PC-9 (cell line): ENCODE data around the gene TLCD3A. TPM values are rescaled to one million over a fixed set of nuclear protein-coding genes. Genes with fewer than 3 reads are reported as not detected.
"Not testable (repeated sequence)": the region's sequence is repeated elsewhere in the genome, so short reads cannot be mapped to it uniquely, and the experiment has no call there.

Source experiments
- BruUV-seq: library from RNA; stranded (reverse); fragments of 400-500 nt; replicated peaks from 2 replicates; lab custom pipeline; 2021; lab: Mats Ljungman, UMichigan
- CTCF ChIA-PET: fragments of 300-600 bp; sonication (Branson Sonifier 250); formaldehyde crosslinking; loops from one replicate; lab custom pipeline; 2022; ENCODE audit warnings: antibody characterized with exemption; lab: Charles Lee
- POLR2A ChIA-PET: fragments of 300-600 bp; sonication (Branson Sonifier 250); formaldehyde crosslinking; loops from one replicate; lab custom pipeline; 2022; ENCODE audit warnings: antibody characterized with exemption; ENCODE audit not compliant: unreplicated experiment; lab: Charles Lee
- DNase-seq, 2 experiments: peaks; one replicate each; pipeline versions ENCODE4 v3.0.0 to v3.0.0-alpha.2; 2015 to 2022; ENCODE audit warnings: mixed read lengths in 1 of 2
- H2AFZ ChIP-seq: fragments of 200-600 bp; sonication (generic); 2 replicates; pipeline ENCODE4 v1.8.1; 2017; ENCODE audit warnings: antibody characterized with exemption
- H3F3A ChIP-seq: fragments of 200-600 bp; sonication (generic); 2 replicates; pipeline ENCODE4 v1.8.1; 2017; ENCODE audit warnings: antibody characterized with exemption, mild to moderate bottlenecking, low read depth; ENCODE audit not compliant: insufficient read depth
- H3K27ac ChIP-seq: fragments of 200-600 bp; sonication (generic); 2 replicates; pipeline ENCODE4 v1.6.1; 2016; ENCODE audit warnings: mixed run types
- H3K27me3 ChIP-seq: fragments of 200-600 bp; sonication (generic); 2 replicates; pipeline ENCODE4 v1.6.1; 2016; ENCODE audit warnings: low read depth, mixed run types; ENCODE audit not compliant: insufficient read depth
- H3K36me3 ChIP-seq: fragments of 200-600 bp; sonication (generic); 2 replicates; pipeline ENCODE4 v1.6.1; 2016; ENCODE audit warnings: low read depth, mixed run types
- H3K4me1 ChIP-seq: fragments of 200-600 bp; sonication (generic); replicated peaks from 2 replicates; pipeline ENCODE4 v1.6.1; 2016; ENCODE audit warnings: mixed run types; ENCODE audit not compliant: insufficient read depth
- H3K4me2 ChIP-seq: fragments of 200-600 bp; sonication (generic); 2 replicates; pipeline ENCODE4 v1.6.1; 2017; ENCODE audit warnings: mixed run types
- H3K4me3 ChIP-seq: fragments of 200-600 bp; sonication (generic); 2 replicates; pipeline ENCODE4 v1.6.1; 2016; ENCODE audit warnings: mixed run types
- H3K79me2 ChIP-seq: fragments of 200-600 bp; sonication (generic); 2 replicates; pipeline ENCODE4 v1.6.1; 2017; ENCODE audit warnings: low read depth, mixed run types
- H3K9me2 ChIP-seq: fragments of 200-600 bp; sonication (generic); 2 replicates; pipeline ENCODE4 v1.8.1; 2017; ENCODE audit warnings: mild to moderate bottlenecking; ENCODE audit not compliant: insufficient read depth
- H3K9me3 ChIP-seq: fragments of 200-600 bp; sonication (generic); 2 replicates; pipeline ENCODE4 v1.8.1; 2016; ENCODE audit warnings: low read depth; ENCODE audit not compliant: insufficient read depth
- H4K20me1 ChIP-seq: fragments of 200-600 bp; sonication (generic); 2 replicates; pipeline ENCODE4 v1.8.1; 2017; ENCODE audit not compliant: insufficient read depth
- CTCF ChIP-seq: fragments of 200-600 bp; sonication (generic); conservative IDR thresholded peaks from 2 replicates; pipeline ENCODE4 v1.6.1; 2017; ENCODE audit warnings: mixed run types, antibody characterized with exemption, mild to moderate bottlenecking, moderate library complexity
- EZH2 ChIP-seq: fragments of 200-600 bp; sonication (generic); IDR thresholded peaks from 2 replicates; pipeline ENCODE4 v1.8.0; 2017; ENCODE audit warnings: antibody characterized with exemption, low read depth
- intact Hi-C: fragments of 100-400 bp; cut with micrococcal nuclease; formaldehyde crosslinking; loops from one replicate; pipeline ENCODE4 v1.10.0; 2022; ENCODE audit not compliant: unreplicated experiment
- total RNA-seq: library from RNA; stranded (reverse); gene quantifications from 2 replicates; pipeline ENCODE4 v1.2.3, GENCODE V29; 2021

The TLCD3A gene
- total RNA-seq, 1 experiment from 2014 or later: 13.4 TPM

GRCh38 chr17:752620-753219 lies 20.3 kb downstream of the TLCD3A start:
- Histone ChIP-seq H3K79me2 (peaks cover 42% of the 10 kb centered on the region), H3K27ac (no peak overlapping the region), H3K4me3 (peak overlapping the region; percentile 74), H3K9me2 (no peaks in the 10 kb centered on the region), H3K27me3 (no peaks in the 10 kb centered on the region), H4K20me1 (peaks cover 6% of the 10 kb centered on the region; the same call in 1 of the 2 replicates), H3K36me3 (peaks cover 12% of the 10 kb centered on the region; the same call in 1 of the 2 replicates), H3K4me2 (peak overlapping the region; percentile 89), H3K4me1 (peaks cover 18% of the 10 kb centered on the region), H2AFZ (peak overlapping the region; percentile 100), H3K9me3 (no peaks in the 10 kb centered on the region; the same call in 1 of the 2 replicates), H3F3A (peaks cover 22% of the 10 kb centered on the region)
- CTCF ChIA-PET: interaction anchor here (0.6 to 0.7 kb wide), 4 partner anchors 46 to 361 kb away, joined by 3 to 17 read pairs (median 10); partner anchors contain the start of gene TIMM22
- intact Hi-C loops: loop anchor here (1.0 to 2.0 kb wide), 2 partner anchors 38 to 340 kb away; partner anchors contain the start of gene VPS53
- TSS peak; percentile 53 for BruUV-seq
- DNase-seq: peak in 1 of 2 experiments; percentile 8
- no peak for TF ChIP-seq CTCF
- no peak for TF ChIP-seq EZH2
- POLR2A ChIA-PET: interaction anchor here (0.6 kb wide), 2 partner anchors 9 to 133 kb away, joined by 9 to 14 read pairs; no protein-coding TSS in a partner anchor

GRCh38 chr17:753418-753817 lies 21.0 kb downstream of the TLCD3A start:
- peaks cover 18% of the 10 kb centered on the region for H3K4me1 ChIP-seq
- no peak overlapping the region for H3K27ac ChIP-seq
- no peak overlapping the region for H3K4me2 ChIP-seq
- H4K20me1 ChIP-seq: no peaks in the 10 kb centered on the region
- no peak for DNase-seq
- ChIA-PET POLR2A (no interaction called here), CTCF (interaction anchor here (0.6 to 0.7 kb wide), 2 partner anchors 45 to 362 kb away, joined by 3 to 15 read pairs; no protein-coding TSS in a partner anchor)
- peaks cover 35% of the 10 kb centered on the region for H3K79me2 ChIP-seq
- H3K36me3 ChIP-seq: peaks cover 6% of the 10 kb centered on the region; the same call in 1 of the 2 replicates
- peaks cover 22% of the 10 kb centered on the region for H3F3A ChIP-seq
- no peak overlapping the region for H2AFZ ChIP-seq
- no peak for TF ChIP-seq EZH2
- no peak for TF ChIP-seq CTCF
- intact Hi-C loops: loop anchor here (2.0 kb wide), 1 partner anchor 39 kb away; the partner anchor contains the start of gene VPS53
- no peak overlapping the region for H3K4me3 ChIP-seq
- no peaks in the 10 kb centered on the region; the same call in 1 of the 2 replicates for H3K9me3 ChIP-seq
- H3K27me3 ChIP-seq: no peaks in the 10 kb centered on the region
- no peaks in the 10 kb centered on the region for H3K9me2 ChIP-seq
- BruUV-seq: no TSS peak

- POLR2A ChIA-PET: interaction anchor here (0.7 kb wide), 1 partner anchor 22 kb away, joined by 11 read pairs; no protein-coding TSS in a partner anchor
- H3K27ac ChIP-seq, H3K4me2 ChIP-seq, intact Hi-C loops, H3K9me3 ChIP-seq, CTCF ChIA-PET, BruUV-seq, H3K4me3 ChIP-seq, H3K9me2 ChIP-seq, H2AFZ ChIP-seq, DNase-seq, H3K27me3 ChIP-seq, H4K20me1 ChIP-seq: not testable (repeated sequence)
- Histone ChIP-seq H3K4me1 (peaks cover 10% of the 10 kb centered on the region), H3K36me3 (0 out of 2 replicates have a peak, but pooled peaks cover 14% of the 10 kb centered on the region), H3K79me2 (peaks cover 16% of the 10 kb centered on the region), H3F3A (peaks cover 27% of the 10 kb centered on the region)
These were observed 23.0 kb downstream of the TLCD3A start for GRCh38 chr17:755319-755961.

- DNase-seq, H3K4me2 ChIP-seq, H2AFZ ChIP-seq, H3K9me3 ChIP-seq, BruUV-seq, H4K20me1 ChIP-seq, CTCF ChIA-PET, H3K79me2 ChIP-seq, H3K9me2 ChIP-seq, H3K27ac ChIP-seq, H3K4me3 ChIP-seq, intact Hi-C loops, H3K4me1 ChIP-seq, H3K27me3 ChIP-seq: not testable (repeated sequence)
- H3K36me3 ChIP-seq: 0 out of 2 replicates have a peak, but pooled peaks cover 16% of the 10 kb centered on the region
- POLR2A ChIA-PET: interaction anchor here (0.5 kb wide), 1 partner anchor 448 kb away, joined by 4 read pairs; no protein-coding TSS in a partner anchor
- peaks cover 30% of the 10 kb centered on the region for H3F3A ChIP-seq
These were observed 23.7 kb downstream of the TLCD3A start for GRCh38 chr17:756010-756567.
